ENCODE data around the gene ATP2C2. TPM values are rescaled to one million over a fixed set of nuclear protein-coding genes. Genes with fewer than 3 reads are reported as not detected.

The ATP2C2 gene, protein sequence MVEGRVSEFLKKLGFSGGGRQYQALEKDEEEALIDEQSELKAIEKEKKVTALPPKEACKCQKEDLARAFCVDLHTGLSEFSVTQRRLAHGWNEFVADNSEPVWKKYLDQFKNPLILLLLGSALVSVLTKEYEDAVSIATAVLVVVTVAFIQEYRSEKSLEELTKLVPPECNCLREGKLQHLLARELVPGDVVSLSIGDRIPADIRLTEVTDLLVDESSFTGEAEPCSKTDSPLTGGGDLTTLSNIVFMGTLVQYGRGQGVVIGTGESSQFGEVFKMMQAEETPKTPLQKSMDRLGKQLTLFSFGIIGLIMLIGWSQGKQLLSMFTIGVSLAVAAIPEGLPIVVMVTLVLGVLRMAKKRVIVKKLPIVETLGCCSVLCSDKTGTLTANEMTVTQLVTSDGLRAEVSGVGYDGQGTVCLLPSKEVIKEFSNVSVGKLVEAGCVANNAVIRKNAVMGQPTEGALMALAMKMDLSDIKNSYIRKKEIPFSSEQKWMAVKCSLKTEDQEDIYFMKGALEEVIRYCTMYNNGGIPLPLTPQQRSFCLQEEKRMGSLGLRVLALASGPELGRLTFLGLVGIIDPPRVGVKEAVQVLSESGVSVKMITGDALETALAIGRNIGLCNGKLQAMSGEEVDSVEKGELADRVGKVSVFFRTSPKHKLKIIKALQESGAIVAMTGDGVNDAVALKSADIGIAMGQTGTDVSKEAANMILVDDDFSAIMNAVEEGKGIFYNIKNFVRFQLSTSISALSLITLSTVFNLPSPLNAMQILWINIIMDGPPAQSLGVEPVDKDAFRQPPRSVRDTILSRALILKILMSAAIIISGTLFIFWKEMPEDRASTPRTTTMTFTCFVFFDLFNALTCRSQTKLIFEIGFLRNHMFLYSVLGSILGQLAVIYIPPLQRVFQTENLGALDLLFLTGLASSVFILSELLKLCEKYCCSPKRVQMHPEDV
- total RNA-seq (2021; fragmentation: NEBNext Ultra II Directional; extraction: Animal tissue kit (Norgen Biotek cat#: 25700)), result 2.8 and 3.6 TPM in 2 replicates
- 1.2 and 2.6 TPM in 2 replicates for polyA plus RNA-seq (2011; rRNA removed)
- polyA plus RNA-seq (2011; cell fraction: cytosol; rRNA removed), result 2.7 TPM
- 12.0 TPM for polyA plus RNA-seq (2011; cell fraction: nucleus; rRNA removed)
- polyA plus RNA-seq (2012, experiment 1 of 2), result 2.1 to 2.4 TPM (median 2.3 TPM) in 4 replicates
- 0.88 TPM for polyA plus RNA-seq (2012, experiment 2 of 2)
- polyA plus RNA-seq (2013, experiment 1 of 2), result 2.2 TPM
- 2.4 TPM for polyA plus RNA-seq (2013, experiment 2 of 2)
- 1.7 and 4.0 TPM in 2 replicates for polyA minus RNA-seq (2011; rRNA and poly(A)+ RNA removed)
- polyA minus RNA-seq (2011; cell fraction: cytosol; rRNA and poly(A)+ RNA removed), result 4.5 TPM
- polyA minus RNA-seq (2011; cell fraction: nucleus; rRNA and poly(A)+ RNA removed), result 3.3 TPM
- long read RNA-seq, experiment 1, result 0 reads
- long read RNA-seq, experiment 2, result 0 reads

- Histone ChIP-seq H4K91ac (replicated peaks; ENCODE audit: insufficient read length, low read length) (no peak within 1 kb of the TSS), H4K8ac (ENCODE audit: extremely low read depth, insufficient read depth, low read length) (peak within 1 kb of the TSS; percentile 75), H3K4me3 (ENCODE audit: extremely low read depth in 1 of 4, insufficient read depth in 2 of 4, low read depth in 3 of 4, low read length in 4 of 4) (peak within 1 kb of the TSS; percentile 70 to 83 (median 76)), H3K9me3 (ENCODE audit: insufficient read depth in 2 of 2, low read depth in 1 of 2, low read length in 1 of 2) (no peaks in the 10 kb centered on the region), H3K4ac (replicated peaks; ENCODE audit: insufficient read length, low read depth, low read length) (no peak within 1 kb of the TSS), H2BK15ac (ENCODE audit: low read length) (0 out of 2 replicates have a peak within 1 kb of the TSS, but pooled peaks have one; percentile 16), H3K56ac (replicated peaks; ENCODE audit: insufficient read length, low read depth, low read length) (no peak within 1 kb of the TSS), H3K4me1 (replicated peaks in 1 of 4; ENCODE audit: control insufficient read depth in 3 of 4, insufficient read depth in 4 of 4, low read length in 3 of 4) (peaks cover 0 to 18% (median 11%) of the 10 kb centered on the region in 4 experiments; a peak in 6 of 7 replicates), H4K5ac (ENCODE audit: insufficient read length, low read depth, low read length) (no peak within 1 kb of the TSS), H3K4me2 (ENCODE audit: insufficient read depth in 1 of 2, low read depth in 2 of 2, low read length in 2 of 2) (peak within 1 kb of the TSS; percentile 77 to 95), H3K23me2 (ENCODE audit: low read depth, low read length) (peaks cover 11% of the 10 kb centered on the region; the same call in 1 of the 2 replicates), H3K23ac (ENCODE audit: insufficient read length) (no peak within 1 kb of the TSS), H4K20me1 (replicated peaks in 1 of 2; ENCODE audit: control insufficient read depth in 1 of 2, insufficient read depth in 2 of 2, low read length in 2 of 2) (no peaks in the 10 kb centered on the region), H3K9ac (replicated peaks in 1 of 4; ENCODE audit: extremely low read depth in 1 of 4, low read depth in 3 of 4, low read length in 3 of 4) (peak within 1 kb of the TSS in 3 of 4 experiments; percentile 28 to 56 (median 34); a peak in 5 of 7 replicates), H3K36me3 (ENCODE audit: control insufficient read depth in 2 of 4, insufficient read depth in 4 of 4, low read length in 3 of 4) (no peaks in the 10 kb centered on the region), H2AK5ac (ENCODE audit: low read depth, low read length) (peak within 1 kb of the TSS; percentile 47; the same call in 1 of the 2 replicates), H2BK12ac (ENCODE audit: low read depth, low read length) (peak within 1 kb of the TSS; percentile 87; the same call in 1 of the 2 replicates), H2BK5ac (ENCODE audit: low read depth, low read length) (no peak within 1 kb of the TSS), H3K27me3 (replicated peaks in 1 of 4; ENCODE audit: control insufficient read depth in 3 of 4, extremely low read depth in 1 of 4, insufficient read depth in 3 of 4, low read length in 3 of 4) (peaks cover 0 to 18% (median 15%) of the 10 kb centered on the region in 4 experiments; a peak in 6 of 7 replicates), H3K79me1 (ENCODE audit: low read depth, low read length) (no peaks in the 10 kb centered on the region), H3K14ac (ENCODE audit: insufficient read length) (no peak within 1 kb of the TSS), H2AFZ (ENCODE audit: low read length) (peak within 1 kb of the TSS; percentile 54; the same call in 1 of the 2 replicates), H2BK120ac (replicated peaks; ENCODE audit: low read depth, low read length) (no peak within 1 kb of the TSS), H3K18ac (ENCODE audit: extremely low read depth, low read length) (peak within 1 kb of the TSS; percentile 82; the same call in 1 of the 2 replicates), H2BK20ac (ENCODE audit: low read length) (no peak within 1 kb of the TSS), H3K79me2 (ENCODE audit: control insufficient read depth in 1 of 2, insufficient read depth in 2 of 2, low read length in 2 of 2) (no peaks in the 10 kb centered on the region), H3K27ac (ENCODE audit: low read depth, low read length) (no peak within 1 kb of the TSS)
- FAIRE-seq (no peak), DNase-seq (ENCODE audit: low read depth in 1 of 2, low spot score in 2 of 2) (peak; percentile 66 to 93)
- ChIA-PET CTCF (ENCODE audit: partially characterized antibody) (interaction anchor here (0.6 to 1.6 kb wide), 9 partner anchors 10 to 559 kb away, joined by 3 to 6 read pairs (median 4); no protein-coding TSS in a partner anchor), POLR2A (ENCODE audit: partially characterized antibody) (interaction anchor here (0.7 to 1.9 kb wide), 9 partner anchors 9 to 140 kb away, joined by 3 to 17 read pairs (median 3); no protein-coding TSS in a partner anchor)
- 5% methylated on average over 35 of the region's 66 CpGs; no CpG with 5 or more reads in 1 of the 2 experiments for WGBS, 2 experiments (ENCODE audit: extremely low coverage in 1 of 2, insufficient coverage in 1 of 2, insufficient read length in 1 of 2, insufficient replicate concordance in 2 of 2, low coverage in 1 of 2, low lambda C conversion rate in 2 of 2, missing lambda C conversion rate in 1 of 2)
- peak; percentile 12 for TF ChIP-seq TAF7 (optimal IDR thresholded peaks at IDR 0.05; ENCODE audit: borderline replicate concordance, low read depth, low read length)
- TF ChIP-seq TCF12 (IDR thresholded peaks at IDR 0.05; ENCODE audit: low read depth, low read length), result no peak
- no peak for TF ChIP-seq EGR1 (IDR thresholded peaks at IDR 0.05; ENCODE audit: borderline replicate concordance, low read depth, low read length)
- TF ChIP-seq, protein P1, sequence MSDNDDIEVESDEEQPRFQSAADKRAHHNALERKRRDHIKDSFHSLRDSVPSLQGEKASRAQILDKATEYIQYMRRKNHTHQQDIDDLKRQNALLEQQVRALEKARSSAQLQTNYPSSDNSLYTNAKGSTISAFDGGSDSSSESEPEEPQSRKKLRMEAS (IDR thresholded peaks at IDR 0.05), result peak; percentile 24; the same call in 1 of the 2 replicates
Measured at GRCh38 chr16:84368308-84368996, at the start of gene ATP2C2. Gene ATP2C2, plus strand, starts transcription at chr16:84368538. Its CDS starts 78 bp downstream, at chr16:84368616.

All from H1 (cell line).